Measurements from ENCODE around the gene DOHH.

DOHH gene

GRCh38 chr19:3514930-3515329 is 14.5 kb upstream of the DOHH start:
- no peak overlapping the region for H3K27ac ChIP-seq
- no peak for DNase-seq
- TF ChIP-seq, protein P1, sequence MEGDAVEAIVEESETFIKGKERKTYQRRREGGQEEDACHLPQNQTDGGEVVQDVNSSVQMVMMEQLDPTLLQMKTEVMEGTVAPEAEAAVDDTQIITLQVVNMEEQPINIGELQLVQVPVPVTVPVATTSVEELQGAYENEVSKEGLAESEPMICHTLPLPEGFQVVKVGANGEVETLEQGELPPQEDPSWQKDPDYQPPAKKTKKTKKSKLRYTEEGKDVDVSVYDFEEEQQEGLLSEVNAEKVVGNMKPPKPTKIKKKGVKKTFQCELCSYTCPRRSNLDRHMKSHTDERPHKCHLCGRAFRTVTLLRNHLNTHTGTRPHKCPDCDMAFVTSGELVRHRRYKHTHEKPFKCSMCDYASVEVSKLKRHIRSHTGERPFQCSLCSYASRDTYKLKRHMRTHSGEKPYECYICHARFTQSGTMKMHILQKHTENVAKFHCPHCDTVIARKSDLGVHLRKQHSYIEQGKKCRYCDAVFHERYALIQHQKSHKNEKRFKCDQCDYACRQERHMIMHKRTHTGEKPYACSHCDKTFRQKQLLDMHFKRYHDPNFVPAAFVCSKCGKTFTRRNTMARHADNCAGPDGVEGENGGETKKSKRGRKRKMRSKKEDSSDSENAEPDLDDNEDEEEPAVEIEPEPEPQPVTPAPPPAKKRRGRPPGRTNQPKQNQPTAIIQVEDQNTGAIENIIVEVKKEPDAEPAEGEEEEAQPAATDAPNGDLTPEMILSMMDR (IDR thresholded peaks at IDR 0.05; ENCODE audit: low read depth, low read length) = no peak
- no peaks in the 10 kb centered on the region for H3K9me3 ChIP-seq (ENCODE audit: severe bottlenecking)
- H3K4me3 ChIP-seq (ENCODE audit: low read depth, low read length) = no peak overlapping the region
- H3K27me3 ChIP-seq (ENCODE audit: insufficient read depth, low read depth, severe bottlenecking) = no peaks in the 10 kb centered on the region
- peaks cover 28% of the 10 kb centered on the region for H3K36me3 ChIP-seq

- DNase-seq = no peak
- peaks cover 38% of the 10 kb centered on the region for H3K36me3 ChIP-seq
- TF ChIP-seq, protein P1 (IDR thresholded peaks at IDR 0.05; ENCODE audit: low read depth, low read length) = peak; percentile 29; the same call in 1 of the 2 replicates
- no peaks in the 10 kb centered on the region for H3K9me3 ChIP-seq (ENCODE audit: severe bottlenecking)
- H3K27ac ChIP-seq = no peak overlapping the region
- no peak overlapping the region for H3K4me3 ChIP-seq (ENCODE audit: low read depth, low read length)
- H3K27me3 ChIP-seq (ENCODE audit: insufficient read depth, low read depth, severe bottlenecking) = no peaks in the 10 kb centered on the region
Measured at GRCh38 chr19:3513229-3514140, 13.0 kb upstream of the DOHH start.

DNA sequence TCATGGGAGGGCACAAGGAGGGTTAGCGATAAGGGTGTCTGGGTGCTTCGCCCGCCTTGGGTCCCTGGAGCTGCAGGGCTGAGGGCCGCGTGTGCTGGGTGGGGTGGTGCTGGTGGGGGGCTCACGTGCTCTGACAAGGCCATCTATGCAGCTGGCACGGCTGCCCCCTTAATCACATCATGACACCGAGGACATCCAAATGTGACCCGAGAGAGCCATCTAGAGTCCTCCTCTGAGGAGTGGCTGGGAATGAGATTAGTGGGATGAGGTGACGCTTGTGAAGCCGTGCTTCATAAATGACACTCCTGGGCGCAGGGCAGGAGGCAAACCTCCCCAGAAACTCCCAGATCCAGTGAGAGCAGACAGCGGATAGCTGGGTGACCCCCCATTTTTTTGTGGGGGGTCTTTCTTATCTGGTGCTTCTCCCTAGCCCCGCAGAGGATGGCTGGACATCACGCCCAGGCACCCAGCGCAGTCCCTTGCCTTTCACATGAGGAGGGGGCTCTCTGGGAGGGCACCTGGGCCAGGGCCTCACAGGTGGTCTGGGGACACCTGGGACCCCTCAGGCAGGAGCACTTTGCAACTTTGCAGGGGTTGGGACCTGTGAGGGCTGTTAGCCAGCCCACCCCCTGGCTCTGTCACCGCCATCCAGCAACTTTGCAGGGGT is 12.2 kb upstream of the DOHH start:
- H3K27ac ChIP-seq = no peak overlapping the region
- H3K36me3 ChIP-seq = peaks cover 43% of the 10 kb centered on the region
- no peaks in the 10 kb centered on the region for H3K27me3 ChIP-seq (ENCODE audit: insufficient read depth, low read depth, severe bottlenecking)
- TF ChIP-seq, protein P1 (IDR thresholded peaks at IDR 0.05; ENCODE audit: low read depth, low read length) = 0 out of 2 replicates have a peak, but pooled peaks have one; percentile 30
- no peaks in the 10 kb centered on the region for H3K9me3 ChIP-seq (ENCODE audit: severe bottlenecking)
- DNase-seq = no peak
- no peak overlapping the region for H3K4me3 ChIP-seq (ENCODE audit: low read depth, low read length)

- Histone ChIP-seq H3K36me3 (peaks cover 46% of the 10 kb centered on the region), H3K27ac (no peak overlapping the region), H3K9me3 (ENCODE audit: severe bottlenecking) (no peaks in the 10 kb centered on the region), H3K4me3 (ENCODE audit: low read depth, low read length) (no peak overlapping the region), H3K27me3 (ENCODE audit: insufficient read depth, low read depth, severe bottlenecking) (no peaks in the 10 kb centered on the region)
- no peak for DNase-seq
- TF ChIP-seq, protein P1 (IDR thresholded peaks at IDR 0.05; ENCODE audit: low read depth, low read length) = no peak
Measured at GRCh38 chr19:3511506-3512251, 11.2 kb upstream of the DOHH start.

- DNase-seq = no peak
- H3K36me3 ChIP-seq = peaks cover 46% of the 10 kb centered on the region
Measured at GRCh38 chr19:3510727-3511126, 10.3 kb upstream of the DOHH start.

More at GRCh38 chr19:3510727-3511126, 10.3 kb upstream of the DOHH start:
- no peaks in the 10 kb centered on the region for H3K27me3 ChIP-seq (ENCODE audit: insufficient read depth, low read depth, severe bottlenecking)
- no peak overlapping the region for H3K27ac ChIP-seq
- no peak overlapping the region for H3K4me3 ChIP-seq (ENCODE audit: low read depth, low read length)
- TF ChIP-seq, protein P1 (IDR thresholded peaks at IDR 0.05; ENCODE audit: low read depth, low read length) = no peak
- no peaks in the 10 kb centered on the region for H3K9me3 ChIP-seq (ENCODE audit: severe bottlenecking)
